Cardiac septum (tissue), 1 donor: ENCODE measurements around the gene BAZ2B. TPM values are rescaled to one million over a fixed set of nuclear protein-coding genes. Genes with fewer than 3 reads are reported as not detected.
"Not testable (repeated sequence)": the region's sequence is repeated elsewhere in the genome, so short reads cannot be mapped to it uniquely, and the experiment has no call there.

ENCODE experiments used
- DNase-seq: peaks from one replicate; pipeline ENCODE4 v3.0.0-alpha.2; 2020; ENCODE audit warnings: low spot score
- intact Hi-C: fragments of 100-400 bp; cut with DNase I; formaldehyde crosslinking; loops from one replicate; pipeline ENCODE4 v1.14.0; 2022
- total RNA-seq: library from RNA; stranded (reverse); fragmentation: NEBNext Ultra II Directional; extraction: Animal tissue kit (Norgen Biotek cat#: 25700); gene quantifications from one replicate; pipeline ENCODE4 v1.2.1, GENCODE V29; 2021
- donor health status: DM: no; HTN: no; CAD: no.

Gene BAZ2B
- total RNA-seq, 1 donor from 2014 or later = 51.8 TPM

- no peak for DNase-seq
- intact Hi-C loops = no loop called here
Observed at GRCh38 chr2:159442159-159442852, 174.0 kb downstream of the BAZ2B start.

- DNase-seq = no peak
Observed at GRCh38 chr2:159441182-159441581, 175.2 kb downstream of the BAZ2B start.

GRCh38 chr2:159439421-159439820 lies 176.9 kb downstream of the BAZ2B start:
- intact Hi-C loops = no loop called here
- DNase-seq = no peak

More at GRCh38 chr2:159441182-159441581, 175.2 kb downstream of the BAZ2B start:
- intact Hi-C loops = no loop called here

- intact Hi-C loops = no loop called here
- no peak for DNase-seq
Observed at GRCh38 chr2:159438720-159439353, 177.5 kb downstream of the BAZ2B start.

- intact Hi-C loops = no loop called here
Observed at GRCh38 chr2:159438284-159438683, 178.1 kb downstream of the BAZ2B start.

GRCh38 chr2:159432610-159433009 lies 183.7 kb downstream of the BAZ2B start:
- intact Hi-C loops = no loop called here

More at GRCh38 chr2:159438284-159438683, 178.1 kb downstream of the BAZ2B start:
- DNase-seq = no peak

GRCh38 chr2:159427048-159427447 lies 189.3 kb downstream of the BAZ2B start:
- intact Hi-C loops = no loop called here
- DNase-seq = no peak

More at GRCh38 chr2:159432610-159433009, 183.7 kb downstream of the BAZ2B start:
- no peak for DNase-seq

- intact Hi-C loops = no loop called here
- no peak for DNase-seq
Observed at GRCh38 chr2:159419403-159419802, 196.9 kb downstream of the BAZ2B start.

GRCh38 chr2:159411460-159411859 lies 204.9 kb downstream of the BAZ2B start:
- intact Hi-C loops = no loop called here
- DNase-seq = no peak

- intact Hi-C loops = no loop called here
- no peak for DNase-seq
Observed at GRCh38 chr2:159410276-159410675, 206.1 kb downstream of the BAZ2B start.

- intact Hi-C loops = no loop called here
Observed at GRCh38 chr2:159409116-159409800, 207.1 kb downstream of the BAZ2B start.

GRCh38 chr2:159402790-159403189 lies 213.6 kb downstream of the BAZ2B start:
- intact Hi-C loops = no loop called here
- no peak for DNase-seq

More at GRCh38 chr2:159409116-159409800, 207.1 kb downstream of the BAZ2B start:
- no peak for DNase-seq

- intact Hi-C loops, DNase-seq: not testable (repeated sequence)
Observed at GRCh38 chr2:159402160-159402559, 214.2 kb downstream of the BAZ2B start.

- intact Hi-C loops = no loop called here
- DNase-seq = no peak
Observed at GRCh38 chr2:159399716-159400415, 216.5 kb downstream of the BAZ2B start.

GRCh38 chr2:159396799-159397198 lies 219.5 kb downstream of the BAZ2B start:
- DNase-seq = no peak
- intact Hi-C loops = no loop called here

GRCh38 chr2:159382447-159383028 lies 233.8 kb downstream of the BAZ2B start:
- no peak for DNase-seq
- intact Hi-C loops = no loop called here

- intact Hi-C loops = no loop called here
Observed at GRCh38 chr2:159381574-159381973, 234.8 kb downstream of the BAZ2B start.

GRCh38 chr2:159380685-159381239 lies 235.6 kb downstream of the BAZ2B start:
- intact Hi-C loops = no loop called here
- DNase-seq = no peak

More at GRCh38 chr2:159381574-159381973, 234.8 kb downstream of the BAZ2B start:
- no peak for DNase-seq

- intact Hi-C loops = no loop called here
- no peak for DNase-seq
Observed at GRCh38 chr2:159379181-159379580, 237.2 kb downstream of the BAZ2B start.
